A549 treated with DMSO at 1 μM for 4 hours (cell line): ENCODE data around the gene STEAP1B. TPM values are rescaled to one million over a fixed set of nuclear protein-coding genes. Genes with fewer than 3 reads are reported as not detected.

ENCODE experiments used
- total RNA-seq: library from RNA; stranded (reverse); fragments of 200-300 nt; extraction: Qiagen RNA extraction; gene quantifications from 5 replicates; pipeline ENCODE4 v1.2.3, GENCODE V29; 2022; ENCODE audit warnings: low read depth

STEAP1B gene
- 0.15 to 0.49 TPM (median 0.30 TPM) in 4 of 5 replicates, not detected in the other for total RNA-seq

GRCh38 chr7:22499888-22500689, at the start of gene STEAP1B:
Gene STEAP1B (minus strand): TSS chr7:22500188. CDS start chr7:22494855, 5,333 bp downstream.

Other genes starting within 250 kb of the STEAP1B start
- gene RAPGEF5, start 143.0 kb downstream of the STEAP1B start, total RNA-seq, result 0.10 to 0.18 TPM (median 0.17 TPM) in 5 replicates
- gene IL6, start 227.0 kb upstream of the STEAP1B start, total RNA-seq, result 2.3 to 7.6 TPM (median 3.2 TPM) in 5 replicates